Right lobe of liver (tissue), 4 donors: ENCODE results near the gene FLNA.

Experiments used
- CTCF ChIP-seq, 4 donors: fragments of 200-600 bp in 3 of 4; fragments of 450-650 bp in 1 of 4; IDR thresholded peaks; one replicate each; pipeline versions ENCODE4 v1.5.1 to v1.8.0; 2016 to 2022; ENCODE audit warnings: antibody characterized with exemption in 4 of 4, mild to moderate bottlenecking in 2 of 4
- POLR2A ChIP-seq: fragments of 450-650 bp; IDR thresholded peaks from one replicate; pipeline ENCODE4 v1.6.1; 2017; ENCODE audit warnings: antibody characterized with exemption, mild to moderate bottlenecking
- donor health status: DM: no; HTN: no; CAD: no.
- donor health status: DM: no; HTN: no; CAD: no.
- donor health status: DM: no; HTN: yes; CAD: no.

- TF ChIP-seq CTCF (IDR thresholded peaks at IDR 0.05) (no peak), POLR2A (no peak)
These were observed 54.0 kb downstream of the FLNA start for GRCh38 chrX:154320406-154320805.
